ENCODE results near the gene SEC63.

DNA sequence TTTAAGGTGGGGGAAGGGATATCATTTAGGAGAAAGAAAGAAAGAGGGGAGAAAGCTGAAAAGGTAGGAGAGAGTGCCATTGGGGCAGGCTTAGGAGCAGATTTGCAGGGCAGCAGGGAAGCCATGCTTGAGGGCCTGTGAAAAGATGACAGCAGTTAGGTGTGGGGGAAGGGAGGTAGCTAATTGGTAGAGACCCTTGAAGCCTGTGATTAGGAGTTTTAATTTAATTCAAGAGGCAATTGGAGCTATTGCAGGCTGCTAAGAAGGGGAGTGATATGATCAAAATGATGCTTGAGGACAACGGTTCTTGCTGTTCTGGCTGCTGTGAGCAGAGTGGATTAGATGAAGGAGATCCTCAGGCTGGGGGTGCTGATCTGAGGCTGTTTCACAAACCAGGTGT lies 24.5 kb upstream of the SEC63 start:
- TF ChIP-seq, protein P1, sequence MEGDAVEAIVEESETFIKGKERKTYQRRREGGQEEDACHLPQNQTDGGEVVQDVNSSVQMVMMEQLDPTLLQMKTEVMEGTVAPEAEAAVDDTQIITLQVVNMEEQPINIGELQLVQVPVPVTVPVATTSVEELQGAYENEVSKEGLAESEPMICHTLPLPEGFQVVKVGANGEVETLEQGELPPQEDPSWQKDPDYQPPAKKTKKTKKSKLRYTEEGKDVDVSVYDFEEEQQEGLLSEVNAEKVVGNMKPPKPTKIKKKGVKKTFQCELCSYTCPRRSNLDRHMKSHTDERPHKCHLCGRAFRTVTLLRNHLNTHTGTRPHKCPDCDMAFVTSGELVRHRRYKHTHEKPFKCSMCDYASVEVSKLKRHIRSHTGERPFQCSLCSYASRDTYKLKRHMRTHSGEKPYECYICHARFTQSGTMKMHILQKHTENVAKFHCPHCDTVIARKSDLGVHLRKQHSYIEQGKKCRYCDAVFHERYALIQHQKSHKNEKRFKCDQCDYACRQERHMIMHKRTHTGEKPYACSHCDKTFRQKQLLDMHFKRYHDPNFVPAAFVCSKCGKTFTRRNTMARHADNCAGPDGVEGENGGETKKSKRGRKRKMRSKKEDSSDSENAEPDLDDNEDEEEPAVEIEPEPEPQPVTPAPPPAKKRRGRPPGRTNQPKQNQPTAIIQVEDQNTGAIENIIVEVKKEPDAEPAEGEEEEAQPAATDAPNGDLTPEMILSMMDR (conservative IDR thresholded peaks at IDR 0.05; ENCODE audit: low read depth, low read length) = no peak
- TF ChIP-seq POLR2A (IDR thresholded peaks at IDR 0.05; ENCODE audit: low read depth, low read length) (no peak), MAZ (IDR thresholded peaks at IDR 0.05; ENCODE audit: borderline replicate concordance, low read depth, low read length) (no peak), CHD1 (IDR thresholded peaks at IDR 0.05; ENCODE audit: low read depth, low read length) (no peak), SMC3 (IDR thresholded peaks at IDR 0.05; ENCODE audit: low read depth, low read length) (no peak), RAD21 (IDR thresholded peaks at IDR 0.05; ENCODE audit: low read length) (no peak), MAFK (IDR thresholded peaks at IDR 0.05; ENCODE audit: low read depth, low read length) (no peak), RFX5 (IDR thresholded peaks at IDR 0.05; ENCODE audit: low read depth, low read length) (no peak), BHLHE40 (IDR thresholded peaks at IDR 0.05; ENCODE audit: low read depth, low read length) (no peak), CEBPB (IDR thresholded peaks at IDR 0.05; ENCODE audit: low read depth, low read length) (no peak), MXI1 (IDR thresholded peaks at IDR 0.05; ENCODE audit: borderline replicate concordance, low read depth, low read length) (no peak), RCOR1 (IDR thresholded peaks at IDR 0.05; ENCODE audit: insufficient replicate concordance, low read length) (no peak)
- TF ChIP-seq, protein P2, sequence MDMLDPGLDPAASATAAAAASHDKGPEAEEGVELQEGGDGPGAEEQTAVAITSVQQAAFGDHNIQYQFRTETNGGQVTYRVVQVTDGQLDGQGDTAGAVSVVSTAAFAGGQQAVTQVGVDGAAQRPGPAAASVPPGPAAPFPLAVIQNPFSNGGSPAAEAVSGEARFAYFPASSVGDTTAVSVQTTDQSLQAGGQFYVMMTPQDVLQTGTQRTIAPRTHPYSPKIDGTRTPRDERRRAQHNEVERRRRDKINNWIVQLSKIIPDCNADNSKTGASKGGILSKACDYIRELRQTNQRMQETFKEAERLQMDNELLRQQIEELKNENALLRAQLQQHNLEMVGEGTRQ (IDR thresholded peaks at IDR 0.05; ENCODE audit: low read depth, low read length) = no peak
